Ovary (tissue), 3 donors: ENCODE measurements around the gene LPAR1.

ENCODE experiments used
- POLR2A ChIP-seq: fragments of 450-650 bp; IDR thresholded peaks from one replicate; pipeline ENCODE4 v1.6.1; 2017; ENCODE audit warnings: antibody characterized with exemption, mild to moderate bottlenecking, moderate library complexity
- TF ChIP-seq, protein P1 (sequence below), 3 donors: fragments of 450-650 bp in 2 of 3; fragments of 200-600 bp in 1 of 3; IDR thresholded peaks; one replicate each; pipeline versions ENCODE4 v1.5.1 to v1.8.0; 2016 to 2022; ENCODE audit warnings: antibody characterized with exemption in 3 of 3, mild to moderate bottlenecking in 1 of 3
- donor health status: DM: no; HTN: no; CAD: no.

DNA sequence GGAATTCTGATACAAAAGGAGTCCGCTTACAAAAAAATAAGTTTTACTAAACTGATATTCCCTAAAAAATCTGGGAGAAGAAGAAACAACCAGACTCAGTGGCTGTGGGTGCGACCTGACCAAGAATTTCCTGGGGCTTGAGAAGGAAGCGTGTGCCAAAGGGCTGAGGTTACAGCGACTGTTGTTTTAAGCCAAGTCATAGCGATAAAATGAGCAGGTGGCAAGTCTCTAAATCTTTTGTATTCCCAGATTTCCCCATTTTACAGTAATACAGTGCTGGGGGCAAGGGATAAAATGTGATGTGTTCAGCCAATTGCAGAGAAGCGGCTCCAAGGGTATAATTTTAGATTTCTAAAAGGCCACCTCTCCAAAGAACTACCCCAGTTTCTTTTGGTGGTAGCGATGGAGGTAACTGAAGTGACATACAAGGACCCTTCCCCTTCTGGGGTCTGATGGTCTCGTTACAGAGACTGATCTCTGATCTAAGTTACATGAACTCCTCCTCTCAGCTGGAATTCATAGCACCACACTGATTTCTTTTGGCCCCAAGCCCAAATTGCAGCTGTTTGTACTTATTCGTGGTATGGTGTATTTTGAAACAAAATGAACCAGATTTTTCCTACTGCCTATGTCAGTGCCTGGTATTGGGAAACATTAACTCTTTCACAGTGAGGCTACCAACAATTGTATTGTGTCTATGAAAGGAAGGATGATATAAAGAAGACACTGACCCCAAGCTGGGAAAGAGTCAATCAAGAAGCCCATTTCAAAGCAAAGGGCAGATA lies 41.6 kb downstream of the LPAR1 start:
- TF ChIP-seq, protein P1, sequence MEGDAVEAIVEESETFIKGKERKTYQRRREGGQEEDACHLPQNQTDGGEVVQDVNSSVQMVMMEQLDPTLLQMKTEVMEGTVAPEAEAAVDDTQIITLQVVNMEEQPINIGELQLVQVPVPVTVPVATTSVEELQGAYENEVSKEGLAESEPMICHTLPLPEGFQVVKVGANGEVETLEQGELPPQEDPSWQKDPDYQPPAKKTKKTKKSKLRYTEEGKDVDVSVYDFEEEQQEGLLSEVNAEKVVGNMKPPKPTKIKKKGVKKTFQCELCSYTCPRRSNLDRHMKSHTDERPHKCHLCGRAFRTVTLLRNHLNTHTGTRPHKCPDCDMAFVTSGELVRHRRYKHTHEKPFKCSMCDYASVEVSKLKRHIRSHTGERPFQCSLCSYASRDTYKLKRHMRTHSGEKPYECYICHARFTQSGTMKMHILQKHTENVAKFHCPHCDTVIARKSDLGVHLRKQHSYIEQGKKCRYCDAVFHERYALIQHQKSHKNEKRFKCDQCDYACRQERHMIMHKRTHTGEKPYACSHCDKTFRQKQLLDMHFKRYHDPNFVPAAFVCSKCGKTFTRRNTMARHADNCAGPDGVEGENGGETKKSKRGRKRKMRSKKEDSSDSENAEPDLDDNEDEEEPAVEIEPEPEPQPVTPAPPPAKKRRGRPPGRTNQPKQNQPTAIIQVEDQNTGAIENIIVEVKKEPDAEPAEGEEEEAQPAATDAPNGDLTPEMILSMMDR (IDR thresholded peaks at IDR 0.05), result no peak
- TF ChIP-seq POLR2A, result no peak
